Mesodermal cell (in vitro differentiated cells): ENCODE measurements around the gene NR6A1.

Experiments
- H3K27ac ChIP-seq: 2 replicates; pipeline ENCODE4 v1.7.0; 2013; ENCODE audit warnings: mild to moderate bottlenecking, low read depth, low read length, moderate library complexity; ENCODE audit not compliant: severe bottlenecking
- H3K36me3 ChIP-seq: 2 replicates; pipeline ENCODE4 v1.7.1; 2013; ENCODE audit warnings: mild to moderate bottlenecking, low read length, moderate library complexity; ENCODE audit not compliant: control insufficient read depth, insufficient read depth
- H3K4me1 ChIP-seq: one replicate; pipeline ENCODE4 v1.7.1; 2013; ENCODE audit warnings: mild to moderate bottlenecking, low read length; ENCODE audit not compliant: insufficient read depth, control insufficient read depth, poor library complexity, severe bottlenecking
- H3K4me3 ChIP-seq: 2 replicates; pipeline ENCODE4 v1.7.0; 2013; ENCODE audit warnings: low read length, control low read depth, mild to moderate bottlenecking; ENCODE audit not compliant: insufficient read depth, poor library complexity, severe bottlenecking; ENCODE audit errors: extremely low read depth
- H3K9me3 ChIP-seq: 2 replicates; pipeline ENCODE4 v1.7.1; 2013; ENCODE audit warnings: mild to moderate bottlenecking, low read length, moderate library complexity; ENCODE audit not compliant: control insufficient read depth
- WGBS, 2 experiments: methylation state at CpG; one replicate each; pipeline ENCODE4 v1.1.5; 2013; ENCODE audit warnings: missing lambda C conversion rate in 2 of 2; ENCODE audit not compliant: insufficient coverage in 2 of 2; 5-methylcytosine and 5-hydroxymethylcytosine counted together

Gene NR6A1

GRCh38 chr9:124706685-124707084, 64.4 kb downstream of the NR6A1 start:
- H3K36me3 ChIP-seq, result peaks cover 39% of the 10 kb centered on the region
- H3K27ac ChIP-seq, result no peak overlapping the region
- no peak overlapping the region for H3K4me3 ChIP-seq
- peaks cover 13% of the 10 kb centered on the region for H3K9me3 ChIP-seq
- H3K4me1 ChIP-seq, result peaks cover 40% of the 10 kb centered on the region
- 90 to 92% methylated on average over 5 of the region's 7 CpGs for WGBS, 2 experiments

- peaks cover 9% of the 10 kb centered on the region for H3K9me3 ChIP-seq
- no peak overlapping the region for H3K4me3 ChIP-seq
- peaks cover 41% of the 10 kb centered on the region for H3K4me1 ChIP-seq
- no peak overlapping the region for H3K27ac ChIP-seq
- peaks cover 40% of the 10 kb centered on the region for H3K36me3 ChIP-seq
- WGBS, 2 experiments, result 100% methylated on average over 3 of the region's 5 CpGs
Observed at GRCh38 chr9:124699575-124699974, 71.5 kb downstream of the NR6A1 start.

GRCh38 chr9:124698265-124698664, 72.8 kb downstream of the NR6A1 start:
- Histone ChIP-seq H3K36me3 (peaks cover 29% of the 10 kb centered on the region), H3K27ac (peak overlapping the region; percentile 78), H3K9me3 (peaks cover 9% of the 10 kb centered on the region), H3K4me1 (peaks cover 48% of the 10 kb centered on the region), H3K4me3 (no peak overlapping the region)
- 50% methylated on average over 2 of the region's 6 CpGs; no CpG with 5 or more reads in 1 of the 2 experiments for WGBS, 2 experiments

GRCh38 chr9:124697326-124698200, 73.5 kb downstream of the NR6A1 start:
- 86 to 98% methylated on average over 1 to 3 of the region's 5 CpGs for WGBS, 2 experiments
- peak overlapping the region; percentile 91 for H3K27ac ChIP-seq
- H3K4me3 ChIP-seq, result no peak overlapping the region

GRCh38 chr9:124696101-124696500, 75.0 kb downstream of the NR6A1 start:
- H3K27ac ChIP-seq, result peak overlapping the region; percentile 91

More at GRCh38 chr9:124697326-124698200, 73.5 kb downstream of the NR6A1 start:
- Histone ChIP-seq H3K9me3 (peaks cover 5% of the 10 kb centered on the region), H3K36me3 (peaks cover 25% of the 10 kb centered on the region), H3K4me1 (peaks cover 52% of the 10 kb centered on the region)

GRCh38 chr9:124695280-124695890, 75.7 kb downstream of the NR6A1 start:
- H3K4me3 ChIP-seq, result no peak overlapping the region
- peaks cover 26% of the 10 kb centered on the region for H3K36me3 ChIP-seq
- no peaks in the 10 kb centered on the region for H3K9me3 ChIP-seq
- H3K27ac ChIP-seq, result peak overlapping the region; percentile 91
- 70 to 71% methylated on average over 6 to 11 of the region's 16 CpGs for WGBS, 2 experiments
- peaks cover 52% of the 10 kb centered on the region for H3K4me1 ChIP-seq

More at GRCh38 chr9:124696101-124696500, 75.0 kb downstream of the NR6A1 start:
- Histone ChIP-seq H3K9me3 (no peaks in the 10 kb centered on the region), H3K36me3 (peaks cover 23% of the 10 kb centered on the region), H3K4me1 (peaks cover 52% of the 10 kb centered on the region), H3K4me3 (no peak overlapping the region)
- 31 to 40% methylated on average over 2 of the region's 3 CpGs for WGBS, 2 experiments

GRCh38 chr9:124694414-124695279, 76.5 kb downstream of the NR6A1 start:
- Histone ChIP-seq H3K4me3 (no peak overlapping the region), H3K4me1 (peaks cover 52% of the 10 kb centered on the region), H3K27ac (peak overlapping the region; percentile 91), H3K9me3 (no peaks in the 10 kb centered on the region), H3K36me3 (peaks cover 34% of the 10 kb centered on the region)
- WGBS, 2 experiments, result 40 to 80% methylated on average over 1 to 2 of the region's 3 CpGs

- WGBS, 2 experiments, result 69 to 88% methylated on average over 3 of the region's 3 CpGs
- Histone ChIP-seq H3K27ac (no peak overlapping the region), H3K9me3 (no peaks in the 10 kb centered on the region), H3K4me1 (peaks cover 42% of the 10 kb centered on the region), H3K36me3 (peaks cover 30% of the 10 kb centered on the region), H3K4me3 (no peak overlapping the region)
Observed at GRCh38 chr9:124693403-124693802, 77.7 kb downstream of the NR6A1 start.

- H3K36me3 ChIP-seq, result peaks cover 52% of the 10 kb centered on the region
- no peak overlapping the region for H3K27ac ChIP-seq
- H3K4me1 ChIP-seq, result peaks cover 6% of the 10 kb centered on the region
- no peaks in the 10 kb centered on the region for H3K9me3 ChIP-seq
- 96 to 100% methylated on average over 2 to 4 of the region's 6 CpGs for WGBS, 2 experiments
- no peak overlapping the region for H3K4me3 ChIP-seq
Observed at GRCh38 chr9:124688238-124688904, 82.7 kb downstream of the NR6A1 start.

- no peak overlapping the region for H3K27ac ChIP-seq
- WGBS, 2 experiments, result 83 to 100% methylated on average over 1 to 2 of the region's 2 CpGs
- H3K36me3 ChIP-seq, result peaks cover 49% of the 10 kb centered on the region
- no peaks in the 10 kb centered on the region for H3K4me1 ChIP-seq
- no peak overlapping the region for H3K4me3 ChIP-seq
- no peaks in the 10 kb centered on the region for H3K9me3 ChIP-seq
Observed at GRCh38 chr9:124686918-124687317, 84.2 kb downstream of the NR6A1 start.
